Neuronal stem cell (in vitro differentiated cells): ENCODE measurements around the gene TRIM10.
A peak's percentile ranks its signal among the peaks of the same experiment; 100 is the strongest.

Source experiments
- DNase-seq: peaks from one replicate; pipeline ENCODE4 v3.0.0-alpha.2; 2013; ENCODE audit warnings: low spot score
- H2AFZ ChIP-seq: one replicate; pipeline ENCODE4 v1.6.1; 2013; ENCODE audit warnings: mild to moderate bottlenecking, low read length, inconsistent platforms
- H2AK5ac ChIP-seq: 2 replicates; pipeline ENCODE4 v1.6.1; 2013; ENCODE audit warnings: low read depth, mild to moderate bottlenecking, inconsistent platforms, low read length, moderate library complexity, mixed read lengths
- H2BK120ac ChIP-seq: 2 replicates; pipeline ENCODE4 v1.6.1; 2013; ENCODE audit warnings: low read depth, mild to moderate bottlenecking, inconsistent platforms, low read length, moderate library complexity, mixed read lengths
- H2BK12ac ChIP-seq: one replicate; pipeline ENCODE4 v1.6.1; 2013; ENCODE audit warnings: low read length, inconsistent platforms
- H2BK15ac ChIP-seq: 2 replicates; pipeline ENCODE4 v1.6.1; 2013; ENCODE audit warnings: mild to moderate bottlenecking, low read length, inconsistent platforms, mixed read lengths
- H2BK5ac ChIP-seq: one replicate; pipeline ENCODE4 v1.6.1; 2013; ENCODE audit warnings: inconsistent platforms, mild to moderate bottlenecking, low read length, moderate library complexity
- H3K14ac ChIP-seq: one replicate; pipeline ENCODE4 v1.6.1; 2013; ENCODE audit warnings: low read length, inconsistent platforms
- H3K18ac ChIP-seq: 2 replicates; pipeline ENCODE4 v1.6.1; 2013; ENCODE audit warnings: low read length, inconsistent platforms
- H3K23ac ChIP-seq: 2 replicates; pipeline ENCODE4 v1.6.1; 2013; ENCODE audit warnings: low read depth, mild to moderate bottlenecking, mixed read lengths, low read length, inconsistent platforms; ENCODE audit not compliant: poor library complexity
- H3K27ac ChIP-seq: replicated peaks from 3 replicates; pipeline ENCODE4 v1.5.1; 2013; ENCODE audit warnings: low read length, inconsistent platforms
- H3K27me3 ChIP-seq, 3 experiments: 2 replicates each; pipeline ENCODE4 v1.6.1; 2013; ENCODE audit warnings: low read length in 3 of 3, mild to moderate bottlenecking in 2 of 3, inconsistent platforms in 1 of 3, low read depth in 1 of 3, mixed read lengths in 1 of 3, moderate library complexity in 1 of 3; ENCODE audit not compliant: control insufficient read depth in 3 of 3, insufficient read depth in 3 of 3
- H3K36me3 ChIP-seq, 2 donors: replicated peaks in 1 of 2; 2 replicates each; pipeline ENCODE4 v1.6.1; 2013; ENCODE audit warnings: low read length in 2 of 2; ENCODE audit not compliant: control insufficient read depth in 2 of 2, insufficient read depth in 2 of 2
- H3K4ac ChIP-seq: 2 replicates; pipeline ENCODE4 v1.6.1; 2013; ENCODE audit warnings: inconsistent platforms, mild to moderate bottlenecking, low read length, moderate library complexity
- H3K4me1 ChIP-seq, 2 donors: 1 replicate in 1 of 2; 2 replicates in 1 of 2; pipeline ENCODE4 v1.6.1; 2013; ENCODE audit warnings: low read length in 2 of 2, low read depth in 1 of 2; ENCODE audit not compliant: control insufficient read depth in 2 of 2, insufficient read depth in 1 of 2
- H3K4me2 ChIP-seq: one replicate; pipeline ENCODE4 v1.6.1; 2013; ENCODE audit warnings: mild to moderate bottlenecking, low read length, inconsistent platforms; ENCODE audit not compliant: insufficient read depth, poor library complexity, severe bottlenecking
- H3K4me3 ChIP-seq, 2 donors: 2 replicates each; pipeline ENCODE4 v1.5.1; 2013; ENCODE audit warnings: low read length in 2 of 2, mild to moderate bottlenecking in 2 of 2, inconsistent platforms in 1 of 2, moderate library complexity in 1 of 2
- H3K79me1 ChIP-seq: one replicate; pipeline ENCODE4 v1.6.1; 2013; ENCODE audit warnings: low read depth, mild to moderate bottlenecking, inconsistent platforms, low read length, moderate library complexity
- H3K9ac ChIP-seq: one replicate; pipeline ENCODE4 v1.6.1; 2013; ENCODE audit warnings: mild to moderate bottlenecking, low read depth, low read length, inconsistent platforms; ENCODE audit not compliant: poor library complexity
- H3K9me3 ChIP-seq, 2 donors: replicated peaks in 1 of 2; 2 replicates each; pipeline versions ENCODE3 to v1.6.1; 2013; ENCODE audit warnings: low read length in 2 of 2, mild to moderate bottlenecking in 2 of 2, inconsistent platforms in 1 of 2, low read depth in 1 of 2, mixed read lengths in 1 of 2, moderate library complexity in 1 of 2; ENCODE audit not compliant: control insufficient read depth in 2 of 2, insufficient read depth in 1 of 2
- H4K8ac ChIP-seq: one replicate; pipeline ENCODE4 v1.6.1; 2013; ENCODE audit warnings: low read depth, mild to moderate bottlenecking, inconsistent platforms, low read length, moderate library complexity
- H4K91ac ChIP-seq: one replicate; pipeline ENCODE4 v1.6.1; 2013; ENCODE audit warnings: low read length, low read depth, mild to moderate bottlenecking, inconsistent platforms; ENCODE audit not compliant: poor library complexity
- WGBS, 2 donors: extraction: QIAGEN DNeasy Blood & Tissue Kit; methylation state at CpG; one replicate each; pipeline ENCODE4 v1.1.7; 2013; ENCODE audit warnings: missing lambda C conversion rate in 2 of 2, mixed read lengths in 1 of 2; ENCODE audit not compliant: insufficient read length in 2 of 2, insufficient replicate concordance in 1 of 2; ENCODE audit errors: extremely low coverage in 2 of 2; 5-methylcytosine and 5-hydroxymethylcytosine counted together

Gene TRIM10

DNA sequence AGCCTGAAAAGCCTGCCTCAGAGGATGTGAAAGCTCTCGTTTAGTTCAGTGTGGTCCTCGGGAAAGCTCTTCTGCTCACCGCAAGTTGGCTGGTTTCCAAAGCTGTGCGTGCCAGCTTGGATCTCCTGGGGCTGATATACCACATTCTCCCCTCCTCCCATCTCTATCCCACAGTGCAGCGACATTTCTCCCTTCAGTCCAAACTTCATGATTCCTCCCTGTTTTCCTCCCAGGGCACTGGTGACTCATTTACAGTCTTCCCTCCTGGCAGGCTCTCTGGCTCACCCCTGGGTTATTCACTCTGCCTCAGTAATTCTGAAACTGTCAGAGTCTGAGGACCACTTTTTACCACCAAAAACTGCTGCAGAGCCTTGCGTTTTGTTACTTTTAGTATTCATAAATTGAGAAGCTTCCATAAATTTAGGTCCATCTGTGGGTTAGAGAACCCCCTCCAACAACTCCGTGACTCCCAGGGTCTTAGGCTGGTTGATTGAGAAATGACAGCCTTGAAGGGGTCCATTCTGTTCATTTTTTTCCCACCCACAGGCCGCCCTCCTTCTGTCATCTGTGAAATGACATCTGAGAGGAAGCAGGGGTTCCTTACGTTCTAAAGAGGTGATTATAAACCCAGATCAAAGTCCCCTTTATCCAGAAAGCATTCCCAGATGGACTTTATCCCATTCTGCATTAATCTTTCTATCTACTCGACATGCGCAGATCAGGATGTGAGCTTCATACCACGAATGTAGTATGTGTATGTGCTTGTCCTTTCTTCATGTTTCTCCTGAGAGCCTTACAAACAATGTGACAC is 6.1 kb downstream of the TRIM10 start:
- Histone ChIP-seq H3K27me3 (peaks cover 0 to 50% (median 0%) of the 10 kb centered on the region in 3 experiments), H2BK15ac (no peak overlapping the region), H3K79me1 (no peaks in the 10 kb centered on the region), H4K91ac (no peak overlapping the region), H3K4me1 (no peaks in the 10 kb centered on the region), H3K14ac (no peak overlapping the region), H3K18ac (no peak overlapping the region), H2BK5ac (no peak overlapping the region), H3K9me3 (no peaks in the 10 kb centered on the region), H2AFZ (no peak overlapping the region), H3K4ac (no peak overlapping the region), H2BK12ac (no peak overlapping the region), H3K27ac (no peak overlapping the region), H4K8ac (no peak overlapping the region), H3K23ac (no peak overlapping the region), H2AK5ac (no peak overlapping the region), H3K4me2 (no peak overlapping the region), H3K9ac (no peak overlapping the region), H2BK120ac (no peak overlapping the region), H3K4me3 (no peak overlapping the region), H3K36me3 (no peaks in the 10 kb centered on the region)
- no peak for DNase-seq
- WGBS, 2 donors: no CpG with 5 or more reads among the region's 12 CpGs

GRCh38 chr6:30154061-30154460 is 7.0 kb downstream of the TRIM10 start:
- Histone ChIP-seq H3K18ac (no peak overlapping the region), H2BK15ac (no peak overlapping the region), H3K23ac (no peak overlapping the region), H2BK5ac (no peak overlapping the region), H3K27ac (no peak overlapping the region), H3K27me3 (peaks cover 0 to 41% (median 0%) of the 10 kb centered on the region in 3 experiments), H2AFZ (no peak overlapping the region), H3K4me2 (no peak overlapping the region), H3K4me3 (peak overlapping the region in 1 of 2 donors; percentile 11), H3K14ac (no peak overlapping the region), H4K8ac (no peak overlapping the region), H3K9me3 (no peaks in the 10 kb centered on the region), H3K9ac (no peak overlapping the region), H2BK12ac (no peak overlapping the region), H3K4ac (no peak overlapping the region), H2AK5ac (no peak overlapping the region), H3K79me1 (no peaks in the 10 kb centered on the region), H3K36me3 (no peaks in the 10 kb centered on the region), H3K4me1 (no peaks in the 10 kb centered on the region), H4K91ac (no peak overlapping the region), H2BK120ac (no peak overlapping the region)
- WGBS, 2 donors: no CpG with 5 or more reads among the region's 17 CpGs
- DNase-seq: no peak

DNA sequence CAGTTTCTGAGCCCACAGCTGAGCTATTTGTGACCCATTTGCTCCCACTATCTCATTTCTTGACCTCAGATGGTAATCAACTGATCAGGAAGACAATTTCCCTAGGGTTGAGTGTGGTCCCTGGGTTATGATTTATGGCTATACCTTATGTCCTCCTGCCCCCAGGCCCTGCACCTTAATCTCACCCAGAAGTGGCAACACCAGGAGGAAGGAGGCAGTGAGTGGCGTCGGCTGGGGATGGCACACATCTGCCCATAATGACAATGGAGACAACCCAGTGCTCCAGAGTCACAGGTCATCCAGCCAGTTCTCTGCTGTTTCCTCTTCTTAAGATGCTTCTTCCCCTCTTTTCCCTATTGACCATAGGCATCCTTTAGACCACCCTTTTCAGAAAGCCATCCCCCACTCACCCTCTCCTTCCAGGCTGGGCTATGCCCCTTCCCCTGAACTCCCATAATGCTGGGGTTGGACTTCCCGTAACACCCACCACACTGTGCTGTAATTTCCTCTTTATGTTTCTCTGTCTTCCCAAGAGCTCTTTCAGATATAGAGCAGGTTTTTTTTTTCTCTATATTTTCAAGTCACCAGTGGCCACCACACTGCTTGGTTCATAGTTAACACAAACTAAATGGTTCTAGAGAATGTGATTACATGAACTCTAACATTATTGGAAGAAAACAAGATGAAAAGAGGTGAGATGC is 8.0 kb downstream of the TRIM10 start:
- no peak overlapping the region for H2BK12ac ChIP-seq
- H4K91ac ChIP-seq: no peak overlapping the region
- peaks cover 0 to 37% (median 0%) of the 10 kb centered on the region in 3 experiments for H3K27me3 ChIP-seq
- H2BK120ac ChIP-seq: no peak overlapping the region
- H3K4ac ChIP-seq: no peak overlapping the region
- no peak overlapping the region for H3K9ac ChIP-seq
- no peak overlapping the region for H3K23ac ChIP-seq
- H2AFZ ChIP-seq: no peak overlapping the region
- no peak overlapping the region for H3K4me3 ChIP-seq
- H3K27ac ChIP-seq: no peak overlapping the region
- H3K14ac ChIP-seq: no peak overlapping the region
- H3K4me2 ChIP-seq: no peak overlapping the region
- no peaks in the 10 kb centered on the region for H3K9me3 ChIP-seq
- no peak for DNase-seq
- H3K18ac ChIP-seq: no peak overlapping the region
- H3K79me1 ChIP-seq: no peaks in the 10 kb centered on the region
- H4K8ac ChIP-seq: no peak overlapping the region
- no peaks in the 10 kb centered on the region for H3K36me3 ChIP-seq
- H3K4me1 ChIP-seq: no peaks in the 10 kb centered on the region
- no peak overlapping the region for H2BK15ac ChIP-seq
- no peak overlapping the region for H2BK5ac ChIP-seq
- no CpG with 5 or more reads among the region's 3 CpGs for WGBS, 2 donors
- no peak overlapping the region for H2AK5ac ChIP-seq

- no peak overlapping the region for H3K27ac ChIP-seq
- no peaks in the 10 kb centered on the region for H3K4me1 ChIP-seq
- H2BK15ac ChIP-seq: no peak overlapping the region
- H4K91ac ChIP-seq: no peak overlapping the region
- H3K9me3 ChIP-seq: no peaks in the 10 kb centered on the region
- no peak overlapping the region for H3K9ac ChIP-seq
- H3K4ac ChIP-seq: no peak overlapping the region
- peaks cover 0 to 46% (median 0%) of the 10 kb centered on the region in 3 experiments for H3K27me3 ChIP-seq
- no peak overlapping the region for H2BK5ac ChIP-seq
- H3K36me3 ChIP-seq: no peaks in the 10 kb centered on the region
- no peak overlapping the region for H2AFZ ChIP-seq
- H2BK120ac ChIP-seq: no peak overlapping the region
- H3K23ac ChIP-seq: no peak overlapping the region
- H2AK5ac ChIP-seq: no peak overlapping the region
- no peak overlapping the region for H2BK12ac ChIP-seq
- WGBS, 2 donors: no CpG with 5 or more reads among the region's 4 CpGs
- no peak overlapping the region for H3K18ac ChIP-seq
- H3K14ac ChIP-seq: no peak overlapping the region
- no peak overlapping the region for H3K4me2 ChIP-seq
- H4K8ac ChIP-seq: no peak overlapping the region
- H3K4me3 ChIP-seq: no peak overlapping the region
- DNase-seq: no peak
- H3K79me1 ChIP-seq: no peaks in the 10 kb centered on the region
These were observed 8.9 kb downstream of the TRIM10 start for GRCh38 chr6:30152016-30152673.
